B cell (primary cell): ENCODE results near the gene CCNT1. TPM values are rescaled to one million over a fixed set of nuclear protein-coding genes. Genes with fewer than 3 reads are reported as not detected.

Experiments used
- ATAC-seq: fragments of 200-7000 bp; cut with Tn5 transposase; one replicate; pipeline ENCODE4 v1.10.0; 2021; ENCODE audit warnings: low read depth, mild to moderate bottlenecking, moderate number of reproducible peaks, moderate library complexity
- CTCF ChIA-PET: fragments of 350-600 bp; sonication (Branson Sonifier 250); formaldehyde crosslinking; loops from one replicate; lab custom pipeline; 2021; ENCODE audit warnings: antibody characterized with exemption, inconsistent platforms; lab: Charles Lee
- POLR2A ChIA-PET: fragments of 350-600 bp; sonication (Branson Sonifier 250); formaldehyde crosslinking; loops from one replicate; lab custom pipeline; 2021; ENCODE audit warnings: antibody characterized with exemption; lab: Charles Lee
- DNase-seq: peaks from one replicate; pipeline ENCODE4 v3.0.0; 2013
- H2AFZ ChIP-seq: 2 replicates; pipeline ENCODE4 v1.6.1; 2012; ENCODE audit warnings: mild to moderate bottlenecking, low read depth, low read length; ENCODE audit not compliant: insufficient read depth, poor library complexity, severe bottlenecking
- H3K27ac ChIP-seq, 2 donors: 1 replicate in 1 of 2; 2 replicates in 1 of 2; pipeline ENCODE4 v1.5.1; 2012 to 2013; ENCODE audit warnings: low read length in 2 of 2, mild to moderate bottlenecking in 2 of 2, moderate library complexity in 1 of 2
- H3K27me3 ChIP-seq, 4 experiments: fragments of 200-600 bp in 1 of 4; sonication (generic) in 1 of 4; replicated peaks in 1 of 4; 1 replicate in 2 of 4; 2 replicates in 2 of 4; pipeline versions ENCODE4 v1.6.1 to v1.7.0; 2013 to 2016; ENCODE audit warnings: low read length in 3 of 4, mild to moderate bottlenecking in 2 of 4, mixed read lengths in 1 of 4, moderate library complexity in 1 of 4; ENCODE audit not compliant: insufficient read depth in 4 of 4, control insufficient read depth in 3 of 4; ENCODE audit errors: control extremely low read depth in 1 of 4
- H3K36me3 ChIP-seq, 2 experiments: replicated peaks in 1 of 2; 1 replicate in 1 of 2; 2 replicates in 1 of 2; pipeline versions ENCODE4 v1.6.1 to v1.7.1; 2013; ENCODE audit warnings: low read length in 1 of 2; ENCODE audit not compliant: insufficient read depth in 2 of 2, control insufficient read depth in 1 of 2; ENCODE audit errors: control extremely low read depth in 1 of 2, extremely low read depth in 1 of 2
- H3K4me1 ChIP-seq, 2 donors: fragments of 200-600 bp in 1 of 2; sonication (generic) in 1 of 2; 1 replicate in 1 of 2; 2 replicates in 1 of 2; pipeline versions ENCODE4 v1.5.1 to v1.6.1; 2013 to 2017; ENCODE audit warnings: low read length in 2 of 2; ENCODE audit not compliant: control insufficient read depth in 2 of 2, insufficient read depth in 2 of 2
- H3K4me2 ChIP-seq: replicated peaks from 2 replicates; pipeline ENCODE3; 2012; ENCODE audit warnings: mild to moderate bottlenecking, low read depth, low read length; ENCODE audit not compliant: poor library complexity, severe bottlenecking
- H3K4me3 ChIP-seq, 5 experiments: fragments of 200-600 bp in 1 of 5; sonication (generic) in 1 of 5; 1 replicate in 3 of 5; 2 replicates in 2 of 5; pipeline versions ENCODE4 v1.5.1 to v1.7.0; 2011 to 2016; ENCODE audit warnings: low read length in 4 of 5, mild to moderate bottlenecking in 4 of 5, low read depth in 2 of 5, control low read depth in 1 of 5, moderate library complexity in 1 of 5; ENCODE audit not compliant: insufficient read depth in 1 of 5; ENCODE audit errors: control extremely low read depth in 1 of 5, extremely low read depth in 1 of 5
- H3K79me2 ChIP-seq: fragments of 200-600 bp; sonication (generic); one replicate; pipeline ENCODE4 v1.6.0; 2016; ENCODE audit warnings: low read length; ENCODE audit not compliant: control insufficient read depth, insufficient read depth
- H3K9ac ChIP-seq: fragments of 200-600 bp; sonication (generic); 2 replicates; pipeline ENCODE4 v1.6.1; 2017; ENCODE audit warnings: mild to moderate bottlenecking, low read length, moderate library complexity
- H3K9me3 ChIP-seq, 3 donors: one replicate each; pipeline versions ENCODE4 v1.6.1 to v1.7.1; 2013; ENCODE audit warnings: low read length in 2 of 3; ENCODE audit not compliant: control insufficient read depth in 2 of 3, insufficient read depth in 1 of 3; ENCODE audit errors: control extremely low read depth in 1 of 3
- H4K20me1 ChIP-seq: 2 replicates; pipeline ENCODE4 v1.6.0; 2012; ENCODE audit warnings: mild to moderate bottlenecking, low read length; ENCODE audit not compliant: insufficient read depth, control insufficient read depth, poor library complexity, severe bottlenecking
- H3K27ac Mint-ChIP-seq: one replicate; pipeline ENCODE4 v1.8.0; 2021; ENCODE audit warnings: mixed read lengths
- H3K27me3 Mint-ChIP-seq: one replicate; pipeline ENCODE4 v1.8.0; 2021; ENCODE audit warnings: mixed read lengths
- H3K4me1 Mint-ChIP-seq: one replicate; pipeline ENCODE4 v1.8.0; 2021; ENCODE audit warnings: mixed read lengths
- H3K4me3 Mint-ChIP-seq: one replicate; pipeline ENCODE4 v1.8.0; 2021; ENCODE audit warnings: mixed read lengths
- H3K9me3 Mint-ChIP-seq: one replicate; pipeline ENCODE4 v1.8.0; 2022; ENCODE audit warnings: mixed read lengths; ENCODE audit not compliant: insufficient read depth
- EZH2 ChIP-seq: IDR thresholded peaks from 2 replicates; pipeline ENCODE4 v1.6.1; 2012; ENCODE audit warnings: borderline replicate concordance, low read depth, mild to moderate bottlenecking, moderate library complexity, low read length; ENCODE audit not compliant: insufficient read depth, poor library complexity, severe bottlenecking
- WGBS: methylation state at CpG from one replicate; pipeline ENCODE4 v1.1.5; 2013; ENCODE audit warnings: missing lambda C conversion rate; ENCODE audit not compliant: insufficient coverage; 5-methylcytosine and 5-hydroxymethylcytosine counted together
- intact Hi-C: fragments of 100-400 bp; cut with micrococcal nuclease; formaldehyde crosslinking; loops from one replicate; pipeline ENCODE4 v1.10.0; 2022
- polyA plus RNA-seq: library from polyadenylated mRNA; depleted of rRNA; stranded (reverse); fragments of >200 nt; gene quantifications from 2 replicates; pipeline ENCODE4 v1.2.3, GENCODE V29; 2012
- total RNA-seq, 2 donors: library from RNA; stranded (reverse); fragments of 120-200 nt in 1 of 2; gene quantifications; 1 replicate in 1 of 2; 2 replicates in 1 of 2; pipeline versions ENCODE4 v1.2.3 to v1.2.4, GENCODE V29; 2013 to 2022
- TF ChIP-seq, protein P1 (sequence below): fragments of 200-600 bp; IDR thresholded peaks from one replicate; pipeline ENCODE4 v1.8.0; 2022; ENCODE audit warnings: antibody characterized with exemption, mild to moderate bottlenecking

Gene CCNT1
- total and polyA plus RNA-seq, 2 donors (not counting 1 experiment from before 2014, with no cell fraction given), result 13.9 to 77.3 TPM

DNA sequence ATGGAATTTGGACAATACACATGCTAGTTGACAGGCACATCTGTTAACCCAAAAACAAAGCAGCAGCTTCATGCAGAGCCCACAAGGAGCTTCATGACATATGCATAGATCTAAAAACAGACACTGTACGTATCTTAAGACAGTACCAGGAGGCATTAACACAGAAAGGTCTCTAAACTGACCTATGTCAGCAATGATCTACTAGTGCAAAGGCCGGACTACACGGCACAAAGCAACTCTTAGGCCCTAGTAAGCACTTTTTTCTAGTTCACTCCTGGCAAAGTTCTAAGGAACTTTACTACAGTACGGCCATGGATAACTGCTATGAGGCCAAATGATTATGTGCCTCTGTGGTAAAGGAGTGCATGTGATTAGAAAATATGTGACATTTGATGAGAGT is 26.1 kb downstream of the CCNT1 start:
- DNase-seq (no peak), ATAC-seq (no peak)
- Mint-ChIP-seq H3K27me3 (no peaks in the 10 kb centered on the region), H3K27ac (no peak overlapping the region), H3K4me3 (no peak overlapping the region), H3K9me3 (no peaks in the 10 kb centered on the region), H3K4me1 (no peaks in the 10 kb centered on the region)
- POLR2A ChIA-PET, result no interaction called here
- Histone ChIP-seq H3K36me3 (peaks cover 5 to 60% of the 10 kb centered on the region in 2 experiments), H3K9ac (no peak overlapping the region), H3K9me3 (no peaks in the 10 kb centered on the region), H3K27me3 (no peaks in the 10 kb centered on the region), H3K4me2 (no peak overlapping the region), H3K4me1 (no peaks in the 10 kb centered on the region), H3K79me2 (peaks cover 3% of the 10 kb centered on the region), H3K27ac (no peak overlapping the region), H4K20me1 (peaks cover 9% of the 10 kb centered on the region), H2AFZ (no peak overlapping the region), H3K4me3 (no peak overlapping the region)
- intact Hi-C loops, result no loop called here
- TF ChIP-seq, protein P1, sequence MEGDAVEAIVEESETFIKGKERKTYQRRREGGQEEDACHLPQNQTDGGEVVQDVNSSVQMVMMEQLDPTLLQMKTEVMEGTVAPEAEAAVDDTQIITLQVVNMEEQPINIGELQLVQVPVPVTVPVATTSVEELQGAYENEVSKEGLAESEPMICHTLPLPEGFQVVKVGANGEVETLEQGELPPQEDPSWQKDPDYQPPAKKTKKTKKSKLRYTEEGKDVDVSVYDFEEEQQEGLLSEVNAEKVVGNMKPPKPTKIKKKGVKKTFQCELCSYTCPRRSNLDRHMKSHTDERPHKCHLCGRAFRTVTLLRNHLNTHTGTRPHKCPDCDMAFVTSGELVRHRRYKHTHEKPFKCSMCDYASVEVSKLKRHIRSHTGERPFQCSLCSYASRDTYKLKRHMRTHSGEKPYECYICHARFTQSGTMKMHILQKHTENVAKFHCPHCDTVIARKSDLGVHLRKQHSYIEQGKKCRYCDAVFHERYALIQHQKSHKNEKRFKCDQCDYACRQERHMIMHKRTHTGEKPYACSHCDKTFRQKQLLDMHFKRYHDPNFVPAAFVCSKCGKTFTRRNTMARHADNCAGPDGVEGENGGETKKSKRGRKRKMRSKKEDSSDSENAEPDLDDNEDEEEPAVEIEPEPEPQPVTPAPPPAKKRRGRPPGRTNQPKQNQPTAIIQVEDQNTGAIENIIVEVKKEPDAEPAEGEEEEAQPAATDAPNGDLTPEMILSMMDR, result no peak
- no peak for TF ChIP-seq EZH2
- CTCF ChIA-PET, result no interaction called here
- 85% methylated on average over 1 of the region's 4 CpGs for WGBS

DNA sequence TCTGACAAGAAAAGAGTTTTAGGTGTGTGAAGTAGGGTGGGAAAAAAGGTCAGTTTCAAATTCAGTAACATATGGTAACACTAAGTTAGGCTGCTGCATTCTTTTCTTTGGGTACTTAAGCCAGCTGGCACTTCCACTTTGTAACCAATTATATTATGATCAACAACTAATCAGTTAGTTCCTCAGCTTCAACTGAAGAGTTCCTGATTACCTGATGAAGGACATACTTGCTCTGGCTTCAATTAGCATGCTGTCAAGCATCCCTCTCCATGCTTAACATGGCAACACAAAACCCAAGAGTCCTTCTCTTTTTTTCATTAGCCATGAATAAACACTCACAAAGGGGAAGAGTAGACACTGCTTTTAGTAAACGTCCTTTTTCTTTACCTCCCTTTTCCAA is 27.7 kb downstream of the CCNT1 start:
- 100% methylated on average over 1 of the region's 1 CpG for WGBS
- Histone ChIP-seq H3K9me3 (no peaks in the 10 kb centered on the region), H3K79me2 (peaks cover 3% of the 10 kb centered on the region), H3K4me3 (no peak overlapping the region), H3K27ac (no peak overlapping the region), H3K4me2 (no peak overlapping the region), H3K27me3 (no peaks in the 10 kb centered on the region), H3K9ac (no peak overlapping the region), H3K36me3 (peaks cover 3 to 45% of the 10 kb centered on the region in 2 experiments), H3K4me1 (no peaks in the 10 kb centered on the region), H4K20me1 (peaks cover 9% of the 10 kb centered on the region), H2AFZ (no peak overlapping the region)
- no peak for TF ChIP-seq EZH2
- H3K4me3 Mint-ChIP-seq, result no peak overlapping the region
- ATAC-seq (no peak), DNase-seq (no peak)
- no peak overlapping the region for H3K27ac Mint-ChIP-seq
- POLR2A ChIA-PET, result no interaction called here
- H3K27me3 Mint-ChIP-seq, result no peaks in the 10 kb centered on the region
- CTCF ChIA-PET, result no interaction called here
- intact Hi-C loops, result no loop called here
- no peaks in the 10 kb centered on the region for H3K4me1 Mint-ChIP-seq
- H3K9me3 Mint-ChIP-seq, result no peaks in the 10 kb centered on the region
